A172 (cell line): Measurements from ENCODE around the gene PLCD3. TPM values are rescaled to one million over a fixed set of nuclear protein-coding genes. Genes with fewer than 3 reads are reported as not detected.

Experiments used
- DNase-seq: peaks from one replicate; pipeline ENCODE4 v3.0.0-alpha.2; 2015; ENCODE audit warnings: low spot score
- total RNA-seq: library from RNA; depleted of rRNA; stranded (reverse); fragments of >200 nt; shearing (Covaris generic); gene quantifications from 2 replicates; pipeline ENCODE4 v1.2.3, GENCODE V29; 2014

PLCD3 gene
- total RNA-seq, 1 experiment from 2014 or later: 168 TPM

DNA sequence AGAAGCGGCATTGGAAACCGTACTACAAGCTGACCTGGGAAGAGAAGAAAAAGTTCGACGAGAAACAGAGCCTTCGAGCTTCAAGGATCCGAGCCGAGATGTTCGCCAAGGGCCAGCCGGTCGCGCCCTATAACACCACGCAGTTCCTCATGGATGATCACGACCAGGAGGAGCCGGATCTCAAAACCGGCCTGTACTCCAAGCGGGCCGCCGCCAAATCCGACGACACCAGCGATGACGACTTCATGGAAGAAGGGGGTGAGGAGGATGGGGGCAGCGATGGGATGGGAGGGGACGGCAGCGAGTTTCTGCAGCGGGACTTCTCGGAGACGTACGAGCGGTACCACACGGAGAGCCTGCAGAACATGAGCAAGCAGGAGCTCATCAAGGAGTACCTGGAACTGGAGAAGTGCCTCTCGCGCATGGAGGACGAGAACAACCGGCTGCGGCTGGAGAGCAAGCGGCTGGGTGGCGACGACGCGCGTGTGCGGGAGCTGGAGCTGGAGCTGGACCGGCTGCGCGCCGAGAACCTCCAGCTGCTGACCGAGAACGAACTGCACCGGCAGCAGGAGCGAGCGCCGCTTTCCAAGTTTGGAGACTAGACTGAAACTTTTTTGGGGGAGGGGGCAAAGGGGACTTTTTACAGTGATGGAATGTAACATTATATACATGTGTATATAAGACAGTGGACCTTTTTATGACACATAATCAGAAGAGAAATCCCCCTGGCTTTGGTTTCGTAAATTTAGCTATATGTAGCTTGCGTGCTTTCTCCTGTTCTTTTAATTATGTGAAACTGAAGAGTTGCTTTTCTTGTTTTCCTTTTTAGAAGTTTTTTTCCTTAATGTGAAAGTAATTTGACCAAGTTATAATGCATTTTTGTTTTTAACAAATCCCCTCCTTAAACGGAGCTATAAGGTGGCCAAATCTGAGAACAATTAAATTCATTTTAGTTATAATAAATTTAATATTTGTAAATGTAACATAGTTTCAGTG lies 17.7 kb upstream of the PLCD3 start:
- DNase-seq: peak; percentile 50

DNA sequence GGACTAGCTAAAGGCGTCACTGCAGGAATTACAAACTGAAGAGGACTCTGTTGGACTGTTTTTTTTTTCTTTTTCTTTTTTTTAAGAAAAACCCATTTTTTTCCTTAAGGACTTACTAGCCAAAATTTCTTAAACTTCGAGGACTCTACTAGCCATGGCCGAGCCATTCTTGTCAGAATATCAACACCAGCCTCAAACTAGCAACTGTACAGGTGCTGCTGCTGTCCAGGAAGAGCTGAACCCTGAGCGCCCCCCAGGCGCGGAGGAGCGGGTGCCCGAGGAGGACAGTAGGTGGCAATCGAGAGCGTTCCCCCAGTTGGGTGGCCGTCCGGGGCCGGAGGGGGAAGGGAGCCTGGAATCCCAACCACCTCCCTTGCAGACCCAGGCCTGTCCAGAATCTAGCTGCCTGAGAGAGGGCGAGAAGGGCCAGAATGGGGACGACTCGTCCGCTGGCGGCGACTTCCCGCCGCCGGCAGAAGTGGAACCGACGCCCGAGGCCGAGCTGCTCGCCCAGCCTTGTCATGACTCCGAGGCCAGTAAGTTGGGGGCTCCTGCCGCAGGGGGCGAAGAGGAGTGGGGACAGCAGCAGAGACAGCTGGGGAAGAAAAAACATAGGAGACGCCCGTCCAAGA lies 16.8 kb upstream of the PLCD3 start:
- peak; percentile 86 for DNase-seq

DNA sequence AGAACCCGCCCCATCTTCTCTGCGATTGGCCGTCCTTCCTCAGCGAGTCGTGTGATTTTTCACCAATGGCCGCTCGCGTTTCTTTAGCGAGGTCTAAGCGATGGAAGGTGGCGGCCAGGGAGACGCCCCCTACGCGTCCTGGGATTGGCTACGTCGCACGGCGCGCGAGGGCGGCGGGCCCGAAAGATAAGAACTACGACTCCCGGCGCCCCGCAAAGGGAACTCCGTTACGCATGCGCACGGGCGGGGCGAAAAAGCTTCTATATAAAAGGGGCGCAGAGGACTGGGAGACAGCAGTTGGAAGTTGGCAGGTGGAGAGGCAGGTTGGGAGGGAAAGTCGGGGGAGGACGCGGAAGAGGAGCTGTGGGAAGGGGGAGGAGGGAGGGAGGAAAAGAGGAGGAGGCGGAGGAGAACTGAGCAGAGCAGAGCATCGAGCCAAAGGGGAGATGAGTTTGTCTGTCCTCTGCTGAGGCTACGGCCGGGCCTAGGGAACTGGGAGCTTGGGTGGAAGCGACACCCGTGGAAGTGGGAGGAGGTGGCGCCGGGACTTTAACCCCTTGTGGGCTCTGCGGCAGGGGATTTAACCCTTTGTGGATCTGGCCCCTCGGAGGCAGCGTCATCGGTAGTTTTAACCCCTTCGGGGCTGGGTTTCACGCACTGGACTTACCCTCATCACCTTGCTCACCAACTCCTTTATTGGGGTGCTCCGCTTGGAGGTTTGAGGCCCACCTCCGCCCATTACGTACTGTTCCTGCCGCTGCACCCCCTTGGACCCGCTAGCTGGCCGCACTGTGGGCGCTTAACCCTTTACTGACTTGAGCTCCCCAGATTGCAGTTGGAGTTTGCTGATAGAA lies 16.1 kb upstream of the PLCD3 start, which contains the start of gene HEXIM1:
TSS of gene HEXIM1 (plus strand) at position 293 of the 854 bp plus-strand sequence. CDS start 716 bp downstream, outside the sequence.
- DNase-seq: peak; percentile 98

DNA sequence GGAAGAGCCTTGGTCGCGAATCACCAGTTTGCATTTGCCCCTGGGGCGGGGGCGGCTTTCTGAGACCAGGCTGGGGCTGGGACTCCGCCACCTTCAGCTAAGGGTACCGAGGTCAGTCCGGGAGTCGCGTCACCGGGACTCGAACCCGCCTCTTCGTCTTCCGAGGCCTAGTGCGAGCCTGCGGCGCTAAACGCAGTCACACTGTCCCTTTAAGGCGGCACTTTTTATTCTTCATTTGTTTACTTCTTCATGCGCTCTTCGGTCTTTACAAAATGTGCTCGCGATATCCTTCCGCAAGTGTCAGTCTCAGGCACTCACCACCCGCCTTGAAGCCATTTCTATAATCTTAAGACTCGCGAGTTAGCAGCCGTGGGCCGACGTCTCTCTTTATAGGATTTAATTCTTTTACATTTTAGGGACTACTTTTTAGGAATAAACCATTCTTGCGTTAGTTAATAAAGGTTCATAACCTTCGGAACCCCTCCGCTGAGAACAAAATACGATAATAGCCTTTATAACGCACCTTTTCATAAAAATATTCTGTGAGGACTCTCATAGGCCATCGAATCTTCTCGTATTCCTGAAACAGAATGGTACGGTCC lies 15.4 kb upstream of the PLCD3 start:
- peak; percentile 89 for DNase-seq

DNA sequence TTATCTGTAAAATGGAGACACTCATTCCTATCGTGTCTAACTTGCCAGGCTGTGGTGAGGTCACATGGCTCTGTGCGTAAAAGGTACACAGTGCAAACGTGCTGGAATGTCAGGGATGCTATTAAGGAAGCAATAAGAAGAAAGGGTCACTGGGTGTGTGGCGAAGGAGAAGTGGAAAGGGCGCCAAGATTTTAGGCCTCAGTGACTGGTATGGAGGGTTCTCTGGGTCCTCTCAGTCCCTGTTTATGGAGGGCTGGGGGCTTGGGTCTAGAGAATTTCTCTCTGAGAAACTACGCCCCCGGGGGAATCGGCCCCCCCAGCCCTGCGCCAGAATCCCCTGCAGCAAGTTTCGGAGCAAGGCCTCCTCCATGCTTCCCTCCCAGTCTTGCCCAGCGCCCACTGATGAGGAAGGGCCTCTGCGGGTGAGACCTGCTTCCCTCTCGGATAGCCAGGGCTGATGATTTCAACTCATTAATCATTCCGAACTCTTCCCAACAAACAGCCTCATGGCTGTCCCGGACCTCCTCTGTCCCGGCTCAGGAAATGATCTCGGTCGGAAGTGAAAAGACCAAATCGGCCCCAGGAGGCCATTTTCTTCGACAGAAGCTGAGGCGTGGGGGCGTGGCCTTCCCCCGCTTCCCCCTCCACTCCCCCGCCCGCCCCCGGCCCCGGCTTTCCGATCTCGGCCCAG lies 14.7 kb upstream of the PLCD3 start:
- DNase-seq: peak; percentile 67

DNA sequence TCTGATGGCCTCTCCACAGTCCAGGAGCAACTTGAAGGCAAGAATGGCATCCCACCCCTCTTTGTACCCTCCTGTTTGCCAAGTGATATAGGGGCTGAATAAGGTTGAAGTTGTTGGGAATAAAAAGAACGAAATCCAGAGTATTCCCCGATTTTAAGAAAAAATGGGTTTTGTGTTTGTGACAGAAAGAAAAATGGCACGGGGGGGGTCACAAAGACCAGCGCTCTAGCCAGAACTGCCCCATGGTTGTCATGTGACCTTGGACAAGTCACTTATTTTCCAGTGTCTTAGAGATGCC lies 14.2 kb upstream of the PLCD3 start:
- DNase-seq: no peak

DNA sequence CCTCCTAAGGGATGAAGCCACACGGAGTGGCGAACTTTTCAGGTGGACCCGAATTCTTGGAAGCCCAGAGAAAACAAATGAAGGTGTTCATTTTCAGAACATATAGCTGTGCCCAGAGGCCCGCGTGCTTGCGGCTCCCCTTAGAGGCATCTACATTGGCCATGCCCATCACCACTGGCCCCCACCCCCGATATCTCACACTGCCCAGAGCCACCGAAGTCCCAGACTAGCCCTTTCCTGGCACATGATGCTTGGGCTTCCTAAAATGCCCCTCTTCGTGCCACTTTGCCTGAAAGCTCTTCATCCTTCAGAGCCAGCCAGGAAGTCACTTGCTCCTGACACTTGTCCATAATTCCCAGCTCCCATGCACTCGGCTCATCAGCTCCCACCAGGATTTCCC lies 13.9 kb upstream of the PLCD3 start:
- DNase-seq: no peak

DNA sequence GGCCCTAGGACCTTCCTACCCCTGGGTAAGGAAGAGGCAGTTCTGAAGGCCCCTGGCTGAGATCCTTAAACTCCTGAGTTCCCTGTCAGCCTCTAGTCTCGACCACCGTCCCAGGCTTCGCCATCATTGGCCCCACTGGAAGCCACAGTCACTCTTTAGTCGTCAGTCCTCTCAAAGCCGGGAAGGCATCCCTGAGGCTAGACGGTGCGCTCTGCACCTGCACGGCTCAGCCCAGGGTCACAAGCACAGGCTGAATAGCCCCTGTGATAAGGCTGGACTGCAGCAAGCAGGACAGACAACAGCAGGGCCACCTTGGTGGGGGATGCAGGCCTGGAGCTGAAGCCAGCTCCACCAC lies 12.7 kb upstream of the PLCD3 start:
- DNase-seq: no peak

DNA sequence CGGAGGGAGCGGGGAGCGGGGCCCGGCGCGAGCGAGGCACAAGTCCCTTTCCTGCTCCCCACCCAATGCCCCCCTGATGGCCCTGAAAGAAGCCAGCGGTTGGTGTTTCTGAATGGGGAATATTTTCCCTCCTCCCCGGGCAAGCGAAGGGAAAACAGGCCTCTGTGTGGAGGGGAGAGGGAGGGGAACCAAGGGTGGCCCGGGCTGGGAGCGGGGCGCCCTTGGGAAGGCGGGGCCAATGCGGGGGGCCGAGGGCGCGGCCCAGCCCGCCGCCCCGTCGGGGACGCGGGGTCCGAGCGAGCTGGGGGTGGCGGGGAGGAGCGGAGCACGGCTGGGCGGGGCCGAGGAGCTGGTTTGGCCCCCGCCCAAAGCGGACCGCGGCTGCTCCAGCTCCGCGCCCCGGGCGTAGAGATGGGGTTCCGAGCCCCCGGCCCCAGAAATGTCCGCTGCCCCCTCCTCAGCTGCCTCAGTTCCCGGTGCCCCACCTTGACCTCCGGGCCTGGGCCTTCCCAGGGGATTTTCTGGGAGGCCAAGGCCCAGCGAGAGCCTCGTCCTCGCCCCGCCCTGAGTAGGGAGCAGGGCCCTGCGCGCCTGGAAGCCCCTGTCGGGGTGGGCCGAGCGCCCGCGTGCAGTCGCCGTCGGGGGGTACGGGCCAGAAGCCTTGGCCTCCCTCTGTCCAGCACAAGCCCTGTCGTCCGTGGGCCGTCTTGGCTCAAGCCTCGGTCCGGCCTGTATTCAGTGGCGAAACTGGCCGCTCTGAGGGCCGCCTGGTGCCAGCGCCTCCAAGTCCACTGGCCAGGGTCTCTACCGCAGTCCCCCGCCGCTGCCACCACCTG lies 12.1 kb upstream of the PLCD3 start:
- no peak for DNase-seq

DNA sequence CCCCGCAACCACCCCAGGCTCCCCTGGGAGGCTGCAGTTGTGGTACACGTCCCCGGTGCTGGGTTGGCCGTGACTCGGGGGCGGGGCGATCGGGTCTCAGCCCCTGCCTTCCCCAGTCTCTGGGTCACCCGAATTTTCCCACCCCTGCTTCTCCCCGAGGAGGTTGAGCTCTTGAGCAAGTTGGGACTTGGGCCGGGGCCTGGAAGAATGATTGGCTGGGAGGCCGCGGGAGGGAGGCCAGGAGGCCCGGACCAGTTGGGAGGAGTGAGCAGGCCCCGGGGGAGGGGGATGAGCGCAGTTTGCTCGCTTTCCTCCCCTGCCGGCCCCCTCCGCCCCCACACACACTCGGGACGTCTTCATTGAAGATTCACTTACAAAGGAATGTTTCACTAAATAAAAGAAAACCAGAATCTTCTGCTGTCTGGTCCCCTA lies 11.5 kb upstream of the PLCD3 start:
- no peak for DNase-seq

DNA sequence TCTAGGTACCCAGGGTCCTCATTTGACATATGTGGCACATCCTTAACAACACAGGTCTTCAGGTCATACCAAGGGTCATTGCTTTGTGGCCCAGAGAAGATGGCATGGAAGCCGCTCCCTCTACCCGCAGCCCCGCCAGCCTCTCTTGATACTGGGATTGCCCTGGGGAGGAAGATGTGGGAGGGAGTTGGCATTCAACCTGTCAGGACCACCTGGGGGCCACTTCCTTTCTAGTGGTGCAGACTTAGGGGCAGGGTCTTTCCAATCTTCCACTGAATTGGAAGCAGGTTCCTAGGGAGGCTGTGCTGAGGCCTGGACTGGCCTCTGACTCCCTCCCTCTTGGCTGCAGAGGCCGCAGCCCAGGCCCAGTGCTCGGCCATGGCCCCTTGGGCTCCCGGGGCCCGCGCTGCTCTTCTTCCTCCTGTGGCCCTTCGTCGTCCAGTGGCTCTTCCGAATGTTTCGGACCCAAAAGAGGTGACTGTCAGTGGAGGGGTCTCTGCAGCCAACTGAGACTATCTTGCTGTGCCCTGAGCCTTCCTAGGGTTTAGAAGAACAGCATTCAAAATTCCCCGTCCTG lies 10.9 kb upstream of the PLCD3 start:
- DNase-seq: no peak

DNA sequence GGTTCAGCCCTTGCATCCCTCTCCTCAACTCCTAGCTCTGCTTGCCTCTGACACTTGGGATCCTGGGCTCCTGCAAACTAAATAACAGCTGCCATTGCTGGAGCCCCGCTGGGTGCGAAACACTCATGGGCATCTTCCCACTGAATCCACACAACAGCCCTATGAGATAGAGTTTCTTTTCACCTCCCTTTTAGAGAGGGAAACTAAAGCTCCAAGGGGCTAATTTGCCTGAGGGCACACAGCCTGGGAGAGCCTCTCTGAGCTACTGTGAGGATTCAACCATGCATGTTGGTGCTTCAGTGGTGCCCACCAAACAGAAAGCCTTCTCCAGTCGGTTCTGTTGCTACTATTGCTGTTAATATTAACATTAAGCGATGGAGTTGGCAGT lies 7.2 kb upstream of the PLCD3 start:
- no peak for DNase-seq

DNA sequence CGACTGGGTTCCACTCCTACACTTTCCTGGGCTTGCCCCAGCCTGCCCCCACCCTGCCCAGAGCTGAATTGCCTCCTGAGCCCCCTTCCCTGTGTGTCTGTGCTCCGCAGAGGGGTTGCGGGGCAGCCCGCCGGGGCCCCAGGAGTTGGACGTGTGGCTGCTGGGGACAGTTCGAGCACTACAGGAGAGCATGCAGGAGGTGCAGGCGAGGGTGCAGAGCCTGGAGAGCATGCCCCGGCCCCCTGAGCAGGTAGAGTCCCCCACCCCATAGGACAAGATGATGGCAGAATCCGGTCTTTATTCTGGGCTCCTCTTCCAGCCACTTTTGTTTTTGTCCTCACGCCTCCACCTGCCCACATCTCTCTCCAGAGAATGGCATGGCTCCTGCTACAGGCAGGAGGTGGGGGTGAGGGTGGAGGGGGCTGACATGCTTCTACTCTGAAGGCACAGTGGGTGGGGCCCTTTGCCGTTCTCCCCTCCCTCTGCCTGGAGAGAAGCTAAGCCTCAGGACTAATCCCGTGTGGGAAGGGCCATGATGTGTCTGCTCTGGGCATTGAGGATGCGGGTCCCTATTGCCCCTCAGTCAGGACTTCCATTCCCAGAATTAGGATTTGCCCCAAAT lies 6.7 kb upstream of the PLCD3 start:
- DNase-seq: no peak

DNA sequence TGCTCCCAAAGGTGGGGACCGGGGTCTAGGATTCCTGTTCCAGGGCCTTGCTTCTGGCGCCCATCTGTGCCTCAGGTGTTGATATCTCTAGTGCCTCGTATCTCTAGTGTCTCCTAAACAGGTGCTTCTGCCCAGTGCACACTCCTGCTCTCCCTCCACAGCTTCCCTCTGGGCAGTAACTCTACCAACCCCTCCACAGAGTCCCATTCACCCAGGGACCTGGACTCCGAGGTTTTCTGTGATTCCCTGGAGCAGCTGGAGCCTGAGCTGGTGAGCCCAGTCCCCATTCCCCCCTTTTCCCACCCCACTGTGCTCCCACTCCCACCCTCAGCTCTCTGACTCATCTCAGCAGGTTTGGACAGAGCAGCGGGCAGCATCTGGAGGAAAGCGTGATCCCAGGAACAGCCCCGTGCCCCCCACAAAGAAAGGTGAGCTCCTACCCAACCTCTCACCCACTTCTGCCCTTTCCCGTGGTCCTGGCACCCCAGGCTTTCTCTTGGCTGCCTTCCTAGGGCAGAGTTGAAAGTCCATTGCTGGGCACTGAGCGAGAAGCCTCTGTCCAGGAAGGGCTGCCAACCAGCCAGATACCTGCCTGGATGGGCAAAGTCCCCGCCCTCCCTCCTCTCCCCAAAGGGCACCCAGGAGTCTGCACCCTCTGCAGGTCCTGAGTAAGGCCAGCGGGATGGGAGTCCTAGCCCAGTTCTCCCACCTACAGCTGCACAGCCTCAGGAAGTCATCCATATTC lies 5.4 kb upstream of the PLCD3 start:
- DNase-seq: no peak

DNA sequence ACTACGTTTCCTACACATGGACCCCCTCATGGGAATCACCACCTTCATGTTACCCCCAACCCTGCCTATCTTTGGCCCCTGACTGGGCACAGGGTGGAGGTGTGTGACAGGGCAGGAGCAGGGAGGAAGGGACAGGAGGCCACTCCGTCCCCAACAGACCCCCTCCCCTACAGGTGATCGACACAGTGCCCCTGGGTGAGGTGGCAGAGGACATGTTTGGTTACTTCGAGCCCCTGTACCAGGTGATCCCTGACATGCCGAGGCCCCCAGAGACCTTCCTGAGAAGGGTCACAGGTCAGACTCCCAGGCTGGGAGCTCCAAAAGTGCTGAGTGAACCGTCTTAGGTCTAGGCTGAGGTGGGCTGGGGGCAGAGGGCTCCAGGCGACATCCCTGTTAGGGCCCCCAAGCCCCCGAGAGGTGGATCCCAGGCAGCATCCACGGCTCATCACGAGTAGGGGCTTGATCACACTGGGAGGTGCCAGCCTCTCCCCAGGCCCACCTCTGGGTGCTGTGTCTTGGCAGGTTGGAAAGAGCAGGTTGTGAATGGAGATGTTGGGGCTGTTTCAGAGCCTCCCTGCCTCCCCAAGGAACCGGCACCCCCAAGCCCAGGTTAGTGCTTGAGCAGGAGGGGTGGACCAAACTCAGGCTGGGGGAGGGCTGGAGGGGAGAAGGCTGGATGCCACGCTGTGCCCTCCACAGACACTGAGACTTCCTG lies 4.7 kb upstream of the PLCD3 start:
- no peak for DNase-seq

DNA sequence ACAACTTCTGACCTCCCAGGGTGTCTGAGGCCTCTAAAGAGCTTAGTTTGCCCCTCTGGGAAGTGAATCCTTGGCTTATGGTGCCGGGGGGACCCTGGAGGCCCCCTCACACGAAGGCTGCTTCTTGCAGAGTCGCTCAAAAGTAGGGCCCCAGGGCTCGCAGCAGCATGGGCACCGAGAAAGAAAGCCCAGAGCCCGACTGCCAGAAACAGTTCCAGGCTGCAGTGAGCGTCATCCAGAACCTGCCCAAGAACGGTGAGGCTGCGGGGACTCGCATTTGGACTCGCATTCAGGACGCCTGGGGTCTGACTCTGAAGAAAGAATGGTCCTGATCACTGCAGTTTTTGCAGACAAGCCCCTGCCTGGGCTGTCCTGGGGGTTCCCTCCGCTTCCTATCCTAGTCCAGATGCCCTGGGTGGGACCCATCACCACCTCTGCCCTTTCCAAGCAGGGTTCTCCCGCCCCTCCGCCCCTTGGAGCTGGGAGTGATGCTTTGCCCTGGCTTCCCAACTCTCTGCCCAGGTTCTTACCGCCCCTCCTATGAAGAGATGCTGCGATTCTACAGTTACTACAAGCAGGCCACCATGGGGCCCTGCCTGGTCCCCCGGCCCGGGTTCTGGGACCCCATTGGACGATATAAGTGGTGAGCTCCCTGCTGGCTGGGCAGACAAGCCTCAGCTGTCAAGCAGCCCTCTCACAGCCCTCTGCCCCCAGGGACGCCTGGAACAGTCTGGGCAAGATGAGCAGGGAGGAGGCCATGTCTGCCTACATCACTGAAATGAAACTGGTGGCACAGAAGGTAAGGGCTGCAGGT lies 3.9 kb upstream of the PLCD3 start:
- no peak for DNase-seq
